ENCODE data around the gene L3MBTL2. TPM values are rescaled to one million over a fixed set of nuclear protein-coding genes. Genes with fewer than 3 reads are reported as not detected.

Gene L3MBTL2
- total RNA-seq, 1 donor from 2014 or later = 19.6 TPM

GRCh38 chr22:41267958-41268357, 62.8 kb downstream of the L3MBTL2 start:
- DNase-seq (ENCODE audit: low read depth in 2 of 2) = no peak

GRCh38 chr22:41271787-41272186, 66.7 kb downstream of the L3MBTL2 start:
- DNase-seq (ENCODE audit: low read depth in 2 of 2) = no peak

- DNase-seq (ENCODE audit: low read depth in 2 of 2) = no peak
Observed at GRCh38 chr22:41273128-41273527, 68.0 kb downstream of the L3MBTL2 start.

- DNase-seq (ENCODE audit: low read depth in 2 of 2) = no peak
Observed at GRCh38 chr22:41274856-41275255, 69.7 kb downstream of the L3MBTL2 start.

GRCh38 chr22:41280065-41280464, 75.0 kb downstream of the L3MBTL2 start:
- no peak for DNase-seq (ENCODE audit: low read depth in 2 of 2)

GRCh38 chr22:41280854-41281253, 75.7 kb downstream of the L3MBTL2 start:
- DNase-seq (ENCODE audit: low read depth in 2 of 2) = no peak

Other genes starting within 250 kb of the L3MBTL2 start
- 21.2 and 49.6 TPM in 2 replicates for gene EP300, start 112.7 kb upstream of the L3MBTL2 start, total RNA-seq
- gene CHADL, start 35.6 kb downstream of the L3MBTL2 start, total RNA-seq = 0.64 and 1.3 TPM in 2 replicates
- gene RANGAP1, start 80.9 kb downstream of the L3MBTL2 start, total RNA-seq = 65.1 and 72.2 TPM in 2 replicates
- gene ZC3H7B, start 96.2 kb downstream of the L3MBTL2 start, total RNA-seq = 37.5 and 57.9 TPM in 2 replicates
- gene TEF, start 176.6 kb downstream of the L3MBTL2 start, total RNA-seq = 3.0 and 4.2 TPM in 2 replicates
- 11.3 and 17.7 TPM in 2 replicates for gene TOB2, start 241.5 kb downstream of the L3MBTL2 start, total RNA-seq